ENCODE measurements around the gene GIPC3.
A peak's percentile ranks its signal among the peaks of the same experiment; 100 is the strongest.

The GIPC3 gene

GRCh38 chr19:3605361-3605760 is 20.1 kb downstream of the GIPC3 start:
- DNase-seq (ENCODE audit: low read depth) = no peak

GRCh38 chr19:3605770-3606169 is 20.5 kb downstream of the GIPC3 start:
- no peak for DNase-seq (ENCODE audit: low read depth)

GRCh38 chr19:3606174-3606689 is 21.0 kb downstream of the GIPC3 start:
- DNase-seq (ENCODE audit: low read depth) = no peak

GRCh38 chr19:3606690-3607289 is 21.5 kb downstream of the GIPC3 start, which contains the start of gene TBXA2R:
Gene TBXA2R (minus strand): TSS chr19:3606875. CDS start chr19:3600634, 6,241 bp downstream.
- peak; percentile 67 for DNase-seq (ENCODE audit: low read depth)

DNA sequence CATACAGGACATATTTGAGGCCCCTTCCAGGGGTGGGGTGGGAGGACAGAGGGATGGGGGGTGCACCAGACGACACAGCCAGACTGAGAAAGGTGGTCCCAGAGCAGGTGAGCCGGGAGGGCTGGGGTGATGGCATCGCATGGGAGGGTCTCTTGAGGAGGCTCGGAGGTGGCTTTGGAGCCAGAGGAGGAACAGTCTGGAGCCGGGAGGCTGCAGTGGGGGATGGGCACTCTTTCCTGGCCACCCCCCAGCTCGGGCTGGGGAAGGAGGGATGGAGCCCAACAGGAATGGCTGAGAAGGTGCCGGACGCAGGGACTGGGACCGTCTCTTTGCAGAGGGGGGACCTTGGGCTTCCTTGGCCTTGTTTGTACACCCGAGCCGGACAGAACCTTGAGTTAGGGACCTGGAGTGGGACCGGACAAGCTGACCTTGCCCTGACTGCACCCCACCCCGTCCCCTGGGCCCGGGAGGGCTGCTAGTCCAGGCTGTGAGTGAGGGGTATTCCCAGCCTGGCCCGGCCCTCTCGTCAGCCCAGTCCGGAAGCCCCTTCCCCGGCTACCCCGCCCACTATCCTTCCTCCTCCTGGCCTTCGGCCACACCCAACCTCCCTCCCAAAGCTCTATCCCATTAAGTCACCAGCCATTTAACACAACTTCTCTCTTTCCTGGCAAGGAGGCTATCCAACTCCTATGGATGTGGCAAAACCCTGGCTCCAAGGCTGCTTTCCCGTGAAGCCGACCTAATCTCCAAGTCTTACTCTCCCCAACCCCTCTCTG is 22.2 kb downstream of the GIPC3 start:
- DNase-seq (ENCODE audit: low read depth) = no peak

- no peak for DNase-seq (ENCODE audit: low read depth)
Observed at GRCh38 chr19:3608079-3608641, 22.9 kb downstream of the GIPC3 start.

DNA sequence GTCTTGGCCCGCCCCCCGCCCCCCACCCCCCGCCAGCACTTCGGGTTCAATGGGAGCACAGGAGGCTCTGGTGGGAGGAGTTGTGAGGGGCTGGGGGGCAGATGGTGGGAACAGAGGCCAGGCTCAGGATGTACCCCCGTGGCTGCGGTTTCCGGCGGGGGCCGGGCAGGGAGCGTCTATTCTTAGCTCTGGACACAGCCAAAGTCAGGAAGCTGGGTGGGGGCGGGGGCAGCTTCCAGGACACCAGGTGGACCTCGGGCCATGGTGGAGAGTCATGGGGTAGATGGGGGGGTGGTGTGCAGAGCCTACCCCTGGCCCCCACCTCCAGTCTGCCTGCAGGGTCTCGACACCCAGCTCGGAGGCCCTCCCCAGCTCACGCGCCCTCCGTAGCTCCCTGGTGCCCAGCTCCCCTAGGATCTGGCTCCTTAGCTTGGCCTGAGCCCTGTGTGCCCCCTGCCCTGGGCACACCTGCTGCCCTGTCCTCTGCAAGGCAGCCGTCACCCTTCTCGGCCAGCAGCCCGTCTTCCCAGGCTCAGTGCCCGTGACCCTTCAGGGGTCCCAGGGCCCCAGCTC is 23.6 kb downstream of the GIPC3 start:
- no peak for DNase-seq (ENCODE audit: low read depth)

GRCh38 chr19:3609779-3610719 is 24.8 kb downstream of the GIPC3 start:
- no peak for DNase-seq (ENCODE audit: low read depth)

DNA sequence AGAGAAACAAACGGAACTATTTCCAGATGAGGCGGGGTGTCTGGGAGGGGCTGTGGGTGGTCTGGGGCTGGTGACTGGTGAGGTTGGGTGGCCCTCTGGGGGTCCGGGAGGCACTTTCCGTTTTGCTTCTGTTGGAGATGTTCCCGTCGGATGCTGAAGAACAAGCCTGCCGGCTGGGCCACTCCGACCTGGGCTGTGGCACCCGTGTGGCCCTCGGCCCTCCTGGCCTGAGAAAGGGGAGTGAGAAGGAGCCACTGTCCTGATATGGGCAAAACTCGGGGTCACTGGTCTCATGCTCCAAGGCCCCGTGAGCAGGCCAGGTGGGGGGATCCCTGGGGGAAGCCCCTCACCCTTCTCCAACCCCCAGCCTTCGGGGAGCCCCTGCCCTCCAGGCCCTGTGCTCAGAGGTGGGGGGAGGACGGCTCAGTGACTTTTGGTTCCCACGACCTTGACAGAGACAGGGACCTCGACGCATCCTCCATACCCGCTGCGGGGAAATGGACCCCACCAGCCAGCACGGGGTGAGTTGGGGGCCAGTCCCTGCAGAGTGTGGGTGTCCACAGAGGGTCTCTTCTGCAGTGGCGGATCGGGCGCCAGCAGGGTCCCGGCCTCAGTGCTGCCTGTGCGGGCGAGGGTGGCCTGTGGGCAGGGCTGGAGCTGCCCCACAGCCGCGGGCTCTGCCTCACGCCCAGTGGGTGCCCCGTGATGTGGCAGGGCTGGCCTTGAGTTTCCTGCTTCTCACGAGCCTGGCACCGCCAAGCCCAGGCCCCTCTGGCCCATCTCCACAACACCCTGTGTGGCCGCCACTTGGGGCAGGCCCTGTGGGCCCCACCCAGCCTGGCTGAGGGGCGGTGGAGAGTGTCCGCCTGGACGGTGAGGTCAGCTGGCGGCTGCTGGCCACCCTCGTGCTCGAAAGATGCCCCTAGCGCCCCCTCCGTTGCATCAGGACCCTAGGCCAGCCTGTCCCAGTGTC is 25.8 kb downstream of the GIPC3 start:
- no peak for DNase-seq (ENCODE audit: low read depth)

DNA sequence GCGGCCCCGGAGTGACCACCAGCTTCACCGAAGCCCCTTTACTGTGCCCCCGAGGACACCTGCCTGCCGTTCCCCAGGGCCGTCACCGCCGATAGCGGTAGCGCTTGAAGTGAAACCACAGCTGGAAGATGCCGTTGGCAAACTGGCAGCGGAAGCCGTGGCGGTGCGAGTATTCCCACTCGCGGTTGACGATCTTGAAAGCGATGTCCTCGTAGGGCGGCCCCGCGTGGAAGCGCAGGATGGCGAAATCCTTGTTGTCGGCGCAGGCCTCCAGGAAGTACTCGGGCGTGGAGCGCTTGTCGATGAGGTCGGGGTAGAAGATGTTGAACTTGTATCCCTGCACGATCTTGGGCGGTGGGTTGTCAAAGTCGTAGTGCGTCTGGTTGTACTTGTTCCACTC is 26.6 kb downstream of the GIPC3 start:
- DNase-seq (ENCODE audit: low read depth) = no peak

DNA sequence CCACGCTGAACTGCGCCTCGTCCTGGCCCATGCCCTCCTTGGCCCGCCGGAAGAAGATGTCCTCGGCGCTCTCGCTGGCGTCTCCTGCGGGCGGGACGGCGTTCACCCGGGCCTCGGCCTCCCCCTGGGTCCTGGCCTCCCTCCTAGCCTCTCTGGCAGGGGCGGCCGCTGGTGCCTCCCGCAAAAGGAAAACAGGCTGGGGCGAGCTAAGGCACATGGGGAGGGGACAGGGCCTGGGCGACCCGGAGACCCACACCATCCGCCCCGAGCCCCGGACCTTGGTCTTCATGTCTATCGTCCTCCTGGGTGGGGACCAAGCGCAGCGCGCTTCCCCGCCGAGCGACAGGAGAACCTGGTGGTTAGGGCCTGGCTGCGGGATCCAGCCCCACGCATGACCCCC is 27.1 kb downstream of the GIPC3 start:
- DNase-seq (ENCODE audit: low read depth) = no peak

DNA sequence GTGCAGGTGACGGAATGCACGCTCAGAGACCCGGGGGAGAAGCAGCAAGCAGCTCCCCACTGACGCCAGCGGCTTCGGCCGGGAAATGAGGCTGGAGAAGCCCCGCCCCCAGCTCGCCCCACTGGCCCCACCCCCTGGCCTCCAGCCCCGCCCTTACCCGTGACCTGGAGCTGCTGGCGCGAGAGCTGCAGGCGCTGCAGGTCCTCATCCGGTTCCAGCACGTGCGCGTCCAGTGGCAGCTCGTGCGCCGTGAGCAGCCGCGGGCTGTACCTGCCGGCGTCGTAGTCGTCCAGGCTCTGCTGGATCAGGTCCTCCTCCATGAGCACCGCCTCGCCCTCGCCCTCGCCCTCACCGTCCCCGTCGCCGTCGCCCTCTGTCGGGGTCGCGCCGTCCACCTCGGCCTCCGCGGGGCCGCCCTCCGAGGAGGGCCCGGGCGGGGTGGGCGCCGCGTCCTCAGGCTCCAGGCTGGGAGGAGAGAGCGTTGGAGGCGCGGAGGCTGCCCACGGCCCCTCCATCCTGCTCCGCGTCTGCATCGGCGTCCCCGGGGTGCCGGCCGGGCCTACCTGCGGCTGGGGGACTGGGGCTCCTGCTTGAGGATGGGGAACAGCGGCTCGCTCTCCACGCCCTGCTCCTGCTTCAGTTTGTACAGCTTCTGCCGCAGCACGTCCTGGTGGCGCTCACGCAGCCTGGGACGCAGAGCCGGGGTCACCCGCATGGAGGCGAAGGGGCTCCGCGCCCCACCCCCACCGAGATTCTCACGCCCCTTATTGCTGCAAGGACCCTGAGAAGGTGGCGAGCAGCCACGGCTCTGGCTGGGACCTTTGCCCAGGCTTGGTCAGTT is 27.8 kb downstream of the GIPC3 start:
- DNase-seq (ENCODE audit: low read depth) = no peak

DNA sequence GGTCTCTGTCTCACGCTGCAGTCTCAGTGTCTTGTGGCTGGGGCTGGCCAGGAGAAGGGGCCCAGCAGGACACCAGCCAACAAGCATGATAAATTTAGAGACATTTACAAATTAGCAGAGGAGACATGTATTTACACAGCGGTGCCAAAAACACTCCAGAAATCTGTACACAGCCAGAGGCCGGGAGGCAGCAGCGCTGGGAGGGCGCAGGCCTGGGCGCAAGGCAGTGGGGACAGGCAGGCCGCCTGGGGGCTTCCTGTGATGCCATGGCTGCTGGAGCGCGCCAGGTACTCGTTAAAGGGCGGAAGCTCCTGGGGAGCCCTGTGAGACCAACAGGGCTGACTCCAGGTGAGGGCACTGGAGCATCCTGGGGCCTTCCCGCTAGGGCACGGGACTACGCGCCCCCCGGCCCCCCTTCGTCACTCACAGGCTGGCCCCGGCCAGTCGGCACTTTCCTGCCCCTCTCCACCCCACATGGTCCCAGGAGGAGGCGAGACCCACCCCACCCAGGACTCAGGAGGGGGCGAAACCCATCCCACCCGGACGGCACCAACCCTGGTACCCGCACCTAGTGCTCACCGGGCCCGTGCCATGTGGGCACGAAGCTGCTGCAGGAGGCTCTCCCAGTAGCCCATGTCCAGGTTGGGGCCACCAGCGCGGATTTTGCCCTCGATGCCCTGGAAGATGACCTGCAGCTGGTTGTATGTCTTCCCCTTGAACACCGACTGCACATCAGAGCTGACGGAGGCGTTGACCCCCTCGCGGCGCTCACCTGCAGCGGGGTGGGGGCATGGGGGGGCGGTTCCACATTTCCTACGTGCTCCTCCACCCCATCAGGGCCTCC is 28.8 kb downstream of the GIPC3 start:
- no peak for DNase-seq (ENCODE audit: low read depth)

DNA sequence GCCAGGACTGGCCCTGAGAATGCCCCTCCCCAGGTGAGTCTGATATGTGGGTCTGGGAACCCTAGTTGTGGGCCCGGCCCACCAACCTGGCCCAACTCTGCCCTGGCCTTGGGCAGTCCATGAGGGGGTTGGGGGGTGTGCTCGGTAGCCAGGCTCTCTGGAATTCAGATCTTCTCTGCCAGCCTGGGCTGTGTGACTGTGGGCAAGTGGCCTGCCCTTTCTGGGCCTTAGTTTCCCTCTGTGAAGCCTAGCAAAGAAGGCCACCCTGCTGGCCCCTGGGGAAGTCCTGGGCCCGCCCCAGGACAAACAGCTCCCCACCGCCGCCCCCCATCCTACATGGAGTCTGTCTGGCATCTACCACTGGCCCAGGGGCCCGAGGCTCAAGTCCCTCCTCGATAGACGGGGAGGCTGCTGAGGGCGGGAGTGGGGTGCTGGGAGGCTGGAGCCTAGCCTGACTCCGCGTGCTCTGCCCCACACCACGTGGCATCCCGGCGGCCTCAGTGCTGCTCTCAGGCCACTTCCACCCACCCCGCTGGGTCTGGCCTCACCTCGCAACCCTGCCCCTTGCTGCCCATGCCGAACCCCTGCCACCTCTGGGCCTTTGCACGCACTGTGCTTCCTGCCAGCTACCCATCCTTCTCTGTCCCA is 29.7 kb downstream of the GIPC3 start:
- no peak for DNase-seq (ENCODE audit: low read depth)

DNA sequence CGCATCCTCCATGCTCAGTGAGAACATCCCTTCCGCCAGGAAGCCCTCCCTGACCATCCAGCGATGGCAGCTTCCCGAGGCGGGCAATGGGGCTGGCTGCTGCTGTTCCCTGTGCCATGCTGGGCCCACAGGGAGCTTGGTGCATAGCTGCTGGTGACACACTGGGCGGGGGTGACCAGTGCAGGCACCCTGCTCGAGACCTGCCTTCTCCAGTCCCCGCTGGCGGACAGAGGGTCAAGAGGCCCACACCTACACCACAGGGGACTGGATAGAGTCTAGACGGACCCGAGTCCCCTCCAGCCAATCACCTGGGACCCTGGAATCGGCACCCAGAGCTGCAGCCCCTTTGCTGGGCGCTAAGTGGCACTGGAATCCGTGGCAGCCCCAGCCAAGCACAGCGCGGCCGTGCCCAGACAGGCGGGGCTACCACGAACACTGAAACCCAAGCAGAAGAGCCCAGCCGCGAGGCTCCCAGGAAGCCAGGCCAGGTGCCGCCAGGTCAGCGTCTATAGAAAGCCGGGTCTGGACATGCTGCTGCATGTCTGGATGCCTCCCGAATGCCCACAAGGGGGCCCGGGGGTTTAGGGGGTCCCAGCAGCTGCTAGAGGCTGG is 30.4 kb downstream of the GIPC3 start:
- DNase-seq (ENCODE audit: low read depth) = no peak

- no peak for DNase-seq (ENCODE audit: low read depth)
Observed at GRCh38 chr19:3617463-3617862, 32.2 kb downstream of the GIPC3 start.

- peak; percentile 49 for DNase-seq (ENCODE audit: low read depth)
Observed at GRCh38 chr19:3618144-3618810, 33.0 kb downstream of the GIPC3 start.
